HEK293 (cell line): ENCODE results near the gene CCDC63.

ENCODE experiments used
- CTCF ChIA-PET: fragments of 350-600 bp; formaldehyde crosslinking; extraction: SDS; loops from one replicate; lab custom pipeline; 2021; ENCODE audit warnings: antibody characterized with exemption; lab: Yijun Ruan, JAX
- POLR2A ChIA-PET: fragments of 300-600 bp; formaldehyde crosslinking; extraction: SDS; loops from one replicate; lab custom pipeline; 2020; ENCODE audit warnings: antibody characterized with exemption, inconsistent platforms; lab: Yijun Ruan, JAX
- H3K27ac ChIP-seq: fragments of 200-500 bp; sonication (Bioruptor generic); 2 replicates; pipeline ENCODE4 v1.5.1; 2014; ENCODE audit warnings: low read depth, low read length, control low read depth, inconsistent platforms; ENCODE audit errors: extremely low read depth
- H3K36me3 ChIP-seq, 2 experiments: fragments of 200-500 bp in 1 of 2; sonication (Bioruptor generic) in 1 of 2; 1 replicate in 1 of 2; 2 replicates in 1 of 2; pipeline ENCODE4 v1.5.1; 2014 to 2017; ENCODE audit warnings: inconsistent platforms in 2 of 2, low read length in 2 of 2; ENCODE audit not compliant: control insufficient read depth in 2 of 2, insufficient read depth in 1 of 2
- H3K4me1 ChIP-seq: fragments of 200-500 bp; sonication (Bioruptor generic); 2 replicates; pipeline ENCODE4 v1.5.1; 2014; ENCODE audit warnings: mild to moderate bottlenecking, low read length, inconsistent platforms; ENCODE audit not compliant: control insufficient read depth, insufficient read depth
- H3K4me3 ChIP-seq: 2 replicates; pipeline ENCODE4 v1.5.1; 2011; ENCODE audit warnings: low read depth, mild to moderate bottlenecking, control low read depth, low read length, moderate library complexity
- H3K9me3 ChIP-seq: fragments of 200-500 bp; sonication (Bioruptor generic); 2 replicates; pipeline ENCODE4 v1.5.1; 2014; ENCODE audit warnings: low read depth, low read length, inconsistent platforms; ENCODE audit not compliant: control insufficient read depth, insufficient read depth
- EGR2 ChIP-seq: fragments of 450-650 bp; formaldehyde crosslinking; IDR thresholded peaks from 2 replicates; pipeline ENCODE4 v1.5.1; 2016; ENCODE audit warnings: low read depth, missing biosample characterization, missing genetic modification characterization
- GLI4 ChIP-seq: fragments of 450-650 bp; formaldehyde crosslinking; IDR thresholded peaks from 2 replicates; pipeline ENCODE4 v1.5.1; 2016; ENCODE audit warnings: missing biosample characterization, missing genetic modification characterization
- GLIS2 ChIP-seq: fragments of 450-650 bp; formaldehyde crosslinking; IDR thresholded peaks from 2 replicates; pipeline ENCODE4 v1.5.1; 2016; ENCODE audit warnings: missing biosample characterization, missing genetic modification characterization
- ZNF133 ChIP-seq: fragments of 450-650 bp; formaldehyde crosslinking; IDR thresholded peaks from 2 replicates; pipeline ENCODE4 v1.5.1; 2016; ENCODE audit warnings: missing biosample characterization, missing genetic modification characterization
- ZNF18 ChIP-seq: fragments of 450-650 bp; formaldehyde crosslinking; IDR thresholded peaks from 2 replicates; pipeline ENCODE4 v1.5.1; 2016; ENCODE audit warnings: missing biosample characterization, missing genetic modification characterization
- ZNF19 ChIP-seq: fragments of 450-650 bp; formaldehyde crosslinking; IDR thresholded peaks from 2 replicates; pipeline ENCODE4; 2016; ENCODE audit warnings: missing biosample characterization, missing genetic modification characterization, low read depth
- ZNF266 ChIP-seq: fragments of 450-650 bp; formaldehyde crosslinking; IDR thresholded peaks from 2 replicates; pipeline ENCODE4 v1.5.1; 2016; ENCODE audit warnings: missing biosample characterization, missing genetic modification characterization, low read depth
- ZNF292 ChIP-seq: fragments of 450-650 bp; formaldehyde crosslinking; IDR thresholded peaks from 2 replicates; pipeline ENCODE4 v1.5.1; 2016; ENCODE audit warnings: low read depth, missing biosample characterization, missing genetic modification characterization, borderline replicate concordance
- ZNF302 ChIP-seq: fragments of 450-650 bp; formaldehyde crosslinking; IDR thresholded peaks from 2 replicates; pipeline ENCODE4 v1.5.1; 2016; ENCODE audit warnings: missing biosample characterization, missing genetic modification characterization, low read depth
- ZNF423 ChIP-seq: fragments of 450-650 bp; formaldehyde crosslinking; IDR thresholded peaks from 2 replicates; pipeline ENCODE4 v1.5.1; 2016; ENCODE audit warnings: missing biosample characterization, missing genetic modification characterization
- ZNF426 ChIP-seq: fragments of 450-650 bp; formaldehyde crosslinking; IDR thresholded peaks from 2 replicates; pipeline ENCODE4 v1.5.1; 2017; ENCODE audit warnings: missing biosample characterization, missing genetic modification characterization, mild to moderate bottlenecking, inconsistent platforms, moderate library complexity
- ZNF585B ChIP-seq: fragments of 450-650 bp; formaldehyde crosslinking; IDR thresholded peaks from 2 replicates; pipeline ENCODE4 v1.5.1; 2016; ENCODE audit warnings: missing biosample characterization, missing genetic modification characterization
- ZNF629 ChIP-seq: fragments of 450-650 bp; formaldehyde crosslinking; IDR thresholded peaks from 2 replicates; pipeline ENCODE4 v1.5.1; 2017; ENCODE audit warnings: missing biosample characterization, missing genetic modification characterization
- ZNF658 ChIP-seq: fragments of 450-650 bp; formaldehyde crosslinking; IDR thresholded peaks from 2 replicates; pipeline ENCODE4; 2016; ENCODE audit warnings: missing biosample characterization, missing genetic modification characterization
- ZNF792 ChIP-seq: fragments of 450-650 bp; formaldehyde crosslinking; IDR thresholded peaks from 2 replicates; pipeline ENCODE4 v1.5.1; 2016; ENCODE audit warnings: missing biosample characterization, missing genetic modification characterization
- ZNF830 ChIP-seq: fragments of 450-650 bp; IDR thresholded peaks from 2 replicates; pipeline ENCODE4 v1.5.0; 2018; ENCODE audit warnings: missing biosample characterization, missing genetic modification characterization, low read depth, mild to moderate bottlenecking, moderate library complexity
- ZNF837 ChIP-seq: fragments of 450-650 bp; formaldehyde crosslinking; IDR thresholded peaks from 2 replicates; pipeline ENCODE4 v1.5.1; 2016; ENCODE audit warnings: missing biosample characterization, missing genetic modification characterization
- ZSCAN4 ChIP-seq: fragments of 450-650 bp; formaldehyde crosslinking; IDR thresholded peaks from 2 replicates; pipeline ENCODE4 v1.5.1; 2017; ENCODE audit warnings: missing biosample characterization, missing genetic modification characterization
- ZXDB ChIP-seq: fragments of 450-650 bp; formaldehyde crosslinking; IDR thresholded peaks from 2 replicates; pipeline ENCODE4 v1.5.1; 2016; ENCODE audit warnings: missing biosample characterization, missing genetic modification characterization
- TF ChIP-seq, protein P1 (sequence below): fragments of 450-650 bp; formaldehyde crosslinking; IDR thresholded peaks from 2 replicates; pipeline ENCODE4 v1.5.1; 2016; ENCODE audit warnings: missing biosample characterization, missing genetic modification characterization
- TF ChIP-seq, protein P2 (sequence below): fragments of 450-650 bp; formaldehyde crosslinking; IDR thresholded peaks from 2 replicates; pipeline ENCODE4 v1.5.1; 2016; ENCODE audit warnings: missing biosample characterization, missing genetic modification characterization

Gene CCDC63

GRCh38 chr12:110853836-110854235 is 7.0 kb downstream of the CCDC63 start:
- Histone ChIP-seq H3K4me1 (no peaks in the 10 kb centered on the region), H3K9me3 (no peaks in the 10 kb centered on the region), H3K4me3 (no peak overlapping the region), H3K36me3 (no peaks in the 10 kb centered on the region), H3K27ac (no peak overlapping the region)
- CTCF ChIA-PET, result interaction anchor here (0.5 kb wide), 1 partner anchor 974 kb away, joined by 3 read pairs; no protein-coding TSS in a partner anchor
- POLR2A ChIA-PET, result interaction anchor here (0.6 kb wide), 1 partner anchor 374 kb away, joined by 5 read pairs; no protein-coding TSS in a partner anchor
- TF ChIP-seq ZNF792 (tag by site-specific recombination) (no peak), ZNF18 (no peak), ZSCAN4 (tag by site-specific recombination) (no peak), ZNF19 (tag by site-specific recombination) (no peak), ZNF133 (tag by site-specific recombination) (no peak), ZXDB (tag by site-specific recombination) (no peak)
- TF ChIP-seq, protein P1, sequence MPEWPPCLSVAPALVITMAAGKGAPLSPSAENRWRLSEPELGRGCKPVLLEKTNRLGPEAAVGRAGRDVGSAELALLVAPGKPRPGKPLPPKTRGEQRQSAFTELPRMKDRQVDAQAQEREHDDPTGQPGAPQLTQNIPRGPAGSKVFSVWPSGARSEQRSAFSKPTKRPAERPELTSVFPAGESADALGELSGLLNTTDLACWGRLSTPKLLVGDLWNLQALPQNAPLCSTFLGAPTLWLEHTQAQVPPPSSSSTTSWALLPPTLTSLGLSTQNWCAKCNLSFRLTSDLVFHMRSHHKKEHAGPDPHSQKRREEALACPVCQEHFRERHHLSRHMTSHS (tag by site-specific recombination), result no peak

- Histone ChIP-seq H3K4me1 (no peaks in the 10 kb centered on the region), H3K9me3 (no peaks in the 10 kb centered on the region), H3K27ac (no peak overlapping the region), H3K4me3 (no peak overlapping the region), H3K36me3 (no peaks in the 10 kb centered on the region)
- ChIA-PET CTCF (no interaction called here), POLR2A (no interaction called here)
- TF ChIP-seq ZNF585B, result no peak
- no peak for TF ChIP-seq GLI4 (tag by site-specific recombination)
- TF ChIP-seq, protein P2, sequence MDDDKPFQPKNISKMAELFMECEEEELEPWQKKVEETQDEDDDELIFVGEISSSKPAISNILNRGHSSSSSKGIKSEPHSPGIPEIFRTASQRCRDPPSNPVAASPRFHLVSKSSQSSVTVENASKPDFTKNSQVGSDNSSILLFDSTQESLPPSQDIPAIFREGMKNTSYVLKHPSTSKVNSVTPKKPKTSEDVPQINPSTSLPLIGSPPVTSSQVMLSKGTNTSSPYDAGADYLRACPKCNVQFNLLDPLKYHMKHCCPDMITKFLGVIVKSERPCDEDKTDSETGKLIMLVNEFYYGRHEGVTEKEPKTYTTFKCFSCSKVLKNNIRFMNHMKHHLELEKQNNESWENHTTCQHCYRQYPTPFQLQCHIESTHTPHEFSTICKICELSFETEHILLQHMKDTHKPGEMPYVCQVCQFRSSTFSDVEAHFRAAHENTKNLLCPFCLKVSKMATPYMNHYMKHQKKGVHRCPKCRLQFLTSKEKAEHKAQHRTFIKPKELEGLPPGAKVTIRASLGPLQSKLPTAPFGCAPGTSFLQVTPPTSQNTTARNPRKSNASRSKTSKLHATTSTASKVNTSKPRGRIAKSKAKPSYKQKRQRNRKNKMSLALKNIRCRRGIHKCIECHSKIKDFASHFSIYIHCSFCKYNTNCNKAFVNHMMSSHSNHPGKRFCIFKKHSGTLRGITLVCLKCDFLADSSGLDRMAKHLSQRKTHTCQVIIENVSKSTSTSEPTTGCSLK (tag by site-specific recombination), result no peak
- TF ChIP-seq ZNF423, result no peak
- no peak for TF ChIP-seq ZNF302
- no peak for TF ChIP-seq ZNF292 (tag by site-specific recombination)
- no peak for TF ChIP-seq ZNF837 (tag by site-specific recombination)
- no peak for TF ChIP-seq GLIS2 (tag by site-specific recombination)
- TF ChIP-seq ZNF629 (tag by site-specific recombination), result no peak
- no peak for TF ChIP-seq ZNF426 (tag by site-specific recombination)
- TF ChIP-seq ZNF658, result no peak
- no peak for TF ChIP-seq ZNF266 (tag by site-specific recombination)
- no peak for TF ChIP-seq ZXDB (tag by site-specific recombination)
- no peak for TF ChIP-seq ZNF830 (tag by site-specific recombination)
- TF ChIP-seq EGR2 (tag by site-specific recombination), result no peak
These were observed 9.8 kb downstream of the CCDC63 start for GRCh38 chr12:110856542-110856941.
